Measurements from ENCODE around the gene NEIL1.

DNA sequence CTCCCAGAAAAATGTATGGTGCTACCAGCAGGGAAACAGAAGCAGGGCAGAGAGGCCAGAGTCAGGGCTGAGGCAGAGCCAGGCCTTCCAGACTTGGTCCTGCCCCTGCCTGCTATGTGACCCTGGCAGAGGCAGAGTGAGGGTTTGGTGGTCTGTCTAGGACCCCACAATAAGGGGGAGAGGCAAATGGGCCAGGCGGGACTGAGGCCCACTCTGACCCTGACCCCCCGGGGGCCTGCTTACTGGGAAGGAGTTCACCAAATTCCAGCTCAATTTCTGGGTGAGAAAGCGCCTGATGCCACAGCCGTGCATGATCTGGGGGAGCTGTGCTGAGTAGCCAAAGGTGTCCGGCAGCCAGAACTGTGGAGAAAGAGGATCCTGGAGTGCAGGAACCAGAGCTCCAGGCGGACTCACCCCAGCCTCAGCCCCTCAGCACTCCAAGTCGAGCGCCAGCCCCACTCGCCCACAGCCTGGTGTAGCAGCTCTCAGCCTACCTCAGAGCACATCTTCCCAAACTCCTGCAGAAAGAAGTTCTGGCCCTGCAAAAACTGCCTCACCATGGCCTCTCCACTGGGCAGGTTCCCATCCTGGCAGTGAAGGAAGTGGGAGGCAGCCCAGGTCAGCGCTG lies 14.6 kb downstream of the NEIL1 start:
- TF ChIP-seq, protein P1, sequence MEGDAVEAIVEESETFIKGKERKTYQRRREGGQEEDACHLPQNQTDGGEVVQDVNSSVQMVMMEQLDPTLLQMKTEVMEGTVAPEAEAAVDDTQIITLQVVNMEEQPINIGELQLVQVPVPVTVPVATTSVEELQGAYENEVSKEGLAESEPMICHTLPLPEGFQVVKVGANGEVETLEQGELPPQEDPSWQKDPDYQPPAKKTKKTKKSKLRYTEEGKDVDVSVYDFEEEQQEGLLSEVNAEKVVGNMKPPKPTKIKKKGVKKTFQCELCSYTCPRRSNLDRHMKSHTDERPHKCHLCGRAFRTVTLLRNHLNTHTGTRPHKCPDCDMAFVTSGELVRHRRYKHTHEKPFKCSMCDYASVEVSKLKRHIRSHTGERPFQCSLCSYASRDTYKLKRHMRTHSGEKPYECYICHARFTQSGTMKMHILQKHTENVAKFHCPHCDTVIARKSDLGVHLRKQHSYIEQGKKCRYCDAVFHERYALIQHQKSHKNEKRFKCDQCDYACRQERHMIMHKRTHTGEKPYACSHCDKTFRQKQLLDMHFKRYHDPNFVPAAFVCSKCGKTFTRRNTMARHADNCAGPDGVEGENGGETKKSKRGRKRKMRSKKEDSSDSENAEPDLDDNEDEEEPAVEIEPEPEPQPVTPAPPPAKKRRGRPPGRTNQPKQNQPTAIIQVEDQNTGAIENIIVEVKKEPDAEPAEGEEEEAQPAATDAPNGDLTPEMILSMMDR (IDR thresholded peaks at IDR 0.05): no peak
- no peak for TF ChIP-seq EZH2 (IDR thresholded peaks at IDR 0.05; ENCODE audit: borderline replicate concordance, insufficient read depth, low read depth, low read length, poor library complexity, severe bottlenecking)
